ENCODE data around the gene CIDEC.
A peak's percentile ranks its signal among the peaks of the same experiment; 100 is the strongest.
"Not testable (repeated sequence)": the region's sequence is repeated elsewhere in the genome, so short reads cannot be mapped to it uniquely, and the experiment has no call there.

The CIDEC gene

GRCh38 chr3:9851383-9851782 lies 28.7 kb downstream of the CIDEC start:
- DNase-seq (ENCODE audit: extremely low read depth in 1 of 2, low read depth in 1 of 2), result not testable (repeated sequence)

GRCh38 chr3:9848860-9849259 lies 31.2 kb downstream of the CIDEC start:
- not testable (repeated sequence) for DNase-seq (ENCODE audit: extremely low read depth in 1 of 2, low read depth in 1 of 2)

GRCh38 chr3:9847870-9848269 lies 32.2 kb downstream of the CIDEC start:
- DNase-seq (ENCODE audit: extremely low read depth in 1 of 2, low read depth in 1 of 2), result not testable (repeated sequence)

- no peak for DNase-seq (ENCODE audit: extremely low read depth in 1 of 2, low read depth in 1 of 2)
Observed at GRCh38 chr3:9846931-9847488, 33.0 kb downstream of the CIDEC start.

GRCh38 chr3:9846231-9846630 lies 33.8 kb downstream of the CIDEC start:
- DNase-seq (ENCODE audit: extremely low read depth in 1 of 2, low read depth in 1 of 2), result no peak

- peak; percentile 95 for DNase-seq (ENCODE audit: extremely low read depth in 1 of 2, low read depth in 1 of 2)
Observed at GRCh38 chr3:9843715-9844438, 36.2 kb downstream of the CIDEC start, which contains the start of gene RPUSD3. Gene RPUSD3 (minus strand): TSS chr3:9844008. CDS start chr3:9843990, 18 bp downstream.

GRCh38 chr3:9841015-9841414 lies 39.0 kb downstream of the CIDEC start:
- no peak for DNase-seq (ENCODE audit: extremely low read depth in 1 of 2, low read depth in 1 of 2)

- no peak for DNase-seq (ENCODE audit: extremely low read depth in 1 of 2, low read depth in 1 of 2)
Observed at GRCh38 chr3:9838856-9839255, 41.2 kb downstream of the CIDEC start.

- DNase-seq (ENCODE audit: extremely low read depth in 1 of 2, low read depth in 1 of 2), result no peak
Observed at GRCh38 chr3:9837701-9838582, 42.1 kb downstream of the CIDEC start.

- no peak for DNase-seq (ENCODE audit: extremely low read depth in 1 of 2, low read depth in 1 of 2)
Observed at GRCh38 chr3:9834520-9835380, 45.3 kb downstream of the CIDEC start.

GRCh38 chr3:9833078-9833477 lies 47.0 kb downstream of the CIDEC start:
- no peak for DNase-seq (ENCODE audit: extremely low read depth in 1 of 2, low read depth in 1 of 2)

- DNase-seq (ENCODE audit: extremely low read depth in 1 of 2, low read depth in 1 of 2), result no peak
Observed at GRCh38 chr3:9831253-9831652, 48.8 kb downstream of the CIDEC start.

- no peak for DNase-seq (ENCODE audit: extremely low read depth in 1 of 2, low read depth in 1 of 2)
Observed at GRCh38 chr3:9828801-9829755, 51.0 kb downstream of the CIDEC start.

GRCh38 chr3:9826815-9827573 lies 53.1 kb downstream of the CIDEC start:
- no peak for DNase-seq (ENCODE audit: extremely low read depth in 1 of 2, low read depth in 1 of 2)

- DNase-seq (ENCODE audit: extremely low read depth in 1 of 2, low read depth in 1 of 2), result no peak
Observed at GRCh38 chr3:9825451-9826040, 54.5 kb downstream of the CIDEC start.

GRCh38 chr3:9820946-9821345 lies 59.1 kb downstream of the CIDEC start:
- DNase-seq (ENCODE audit: extremely low read depth in 1 of 2, low read depth in 1 of 2), result no peak

GRCh38 chr3:9820543-9820942 lies 59.5 kb downstream of the CIDEC start:
- DNase-seq (ENCODE audit: extremely low read depth in 1 of 2, low read depth in 1 of 2), result no peak

GRCh38 chr3:9818666-9819335 lies 61.3 kb downstream of the CIDEC start:
- no peak for DNase-seq (ENCODE audit: extremely low read depth in 1 of 2, low read depth in 1 of 2)
